HepG2 (cell line): ENCODE measurements around the gene PRCP. TPM values are rescaled to one million over a fixed set of nuclear protein-coding genes. Genes with fewer than 3 reads are reported as not detected.
A peak's percentile ranks its signal among the peaks of the same experiment; 100 is the strongest.

Source experiments
- ATAC-seq: fragments of 200-7000 bp; cut with Tn5 transposase; 3 replicates; pipeline ENCODE4 v1.9.1; 2020; ENCODE audit warnings: mild to moderate bottlenecking, moderate library complexity
- BruUV-seq: library from RNA; stranded (reverse); fragments of 400-500 nt; replicated peaks from 2 replicates; lab custom pipeline; 2021; lab: Mats Ljungman, UMichigan
- CTCF ChIA-PET: fragments of 300-600 bp; formaldehyde crosslinking; extraction: SDS; loops from one replicate; lab custom pipeline; 2021; ENCODE audit warnings: low total read pairs, inconsistent platforms, low intra/inter-chr PET ratio; lab: Yijun Ruan, JAX
- POLR2A ChIA-PET: fragments of 350-600 bp; sonication (Branson Sonifier 250); formaldehyde crosslinking; loops from one replicate; lab custom pipeline; 2020; ENCODE audit warnings: antibody characterized with exemption, inconsistent platforms; lab: Yijun Ruan, JAX
- DNase-seq: peaks from one replicate; pipeline ENCODE4 v3.0.0-alpha.2; 2015; ENCODE audit warnings: low spot score
- FAIRE-seq: peaks from 3 replicates; lab custom pipeline; 2011; peaks lifted over from hg19 to GRCh38; lab: Jason Lieb, UNC
- H2AFZ ChIP-seq: one replicate; pipeline ENCODE4 v1.6.1; 2011; ENCODE audit warnings: low read length, inconsistent platforms
- H3K27ac ChIP-seq: fragments of 300-600 bp; 3 replicates; pipeline ENCODE4 v1.8.0; 2011; ENCODE audit warnings: mixed run types, mild to moderate bottlenecking, mixed read lengths, low read length, inconsistent platforms; ENCODE audit not compliant: insufficient read depth; ENCODE audit errors: extremely low read length
- H3K27me3 ChIP-seq, 2 experiments: fragments of 200-600 bp in 1 of 2; 2 replicates in 1 of 2; 3 replicates in 1 of 2; pipeline versions ENCODE4 v1.6.0 to v1.8.0; 2011; ENCODE audit warnings: low read length in 2 of 2, mild to moderate bottlenecking in 2 of 2, moderate library complexity in 2 of 2, inconsistent platforms in 1 of 2; ENCODE audit not compliant: insufficient read depth in 2 of 2, control insufficient read depth in 1 of 2
- H3K36me3 ChIP-seq, 2 experiments: fragments of 200-600 bp in 1 of 2; replicated peaks in 1 of 2; 2 replicates in 1 of 2; 3 replicates in 1 of 2; pipeline versions ENCODE4 v1.5.1 to v1.8.0; 2011; ENCODE audit warnings: low read length in 2 of 2, inconsistent platforms in 1 of 2; ENCODE audit not compliant: insufficient read depth in 2 of 2, control insufficient read depth in 1 of 2
- H3K4me1 ChIP-seq: 2 replicates; pipeline ENCODE4 v1.5.1; 2012; ENCODE audit warnings: low read length, inconsistent platforms; ENCODE audit not compliant: insufficient read depth
- H3K4me2 ChIP-seq: 2 replicates; pipeline ENCODE4 v1.6.0; 2011; ENCODE audit warnings: low read depth, low read length, inconsistent platforms
- H3K4me3 ChIP-seq, 3 experiments: fragments of 200-600 bp in 1 of 3; sonication (generic), shearing (Covaris generic) in 1 of 3; replicated peaks in 1 of 3; 2 replicates each; pipeline ENCODE4 v1.5.1; 2011 to 2016; ENCODE audit warnings: low read length in 3 of 3, inconsistent platforms in 2 of 3, low read depth in 2 of 3, mild to moderate bottlenecking in 2 of 3, control low read depth in 1 of 3, mixed read lengths in 1 of 3; ENCODE audit not compliant: insufficient read depth in 1 of 3
- H3K79me2 ChIP-seq: one replicate; pipeline ENCODE4 v1.6.1; 2011; ENCODE audit warnings: low read length, inconsistent platforms; ENCODE audit not compliant: insufficient read depth
- H3K9ac ChIP-seq: 2 replicates; pipeline ENCODE4 v1.6.0; 2011; ENCODE audit warnings: mild to moderate bottlenecking, low read depth, low read length, inconsistent platforms; ENCODE audit not compliant: insufficient read depth
- H3K9me3 ChIP-seq: 2 replicates; pipeline ENCODE4 v1.5.1; 2012; ENCODE audit warnings: mild to moderate bottlenecking, low read length
- H4K20me1 ChIP-seq: 2 replicates; pipeline ENCODE4 v1.6.0; 2011; ENCODE audit warnings: inconsistent platforms, mild to moderate bottlenecking, low read length, moderate library complexity; ENCODE audit not compliant: insufficient read depth
- CREM ChIP-seq, 2 experiments: sonication (generic) in 1 of 2; formaldehyde crosslinking in 1 of 2; IDR thresholded peaks; 2 replicates each; pipeline versions ENCODE4 v1.4.0 to v1.6.1; 2016 to 2020; ENCODE audit warnings: antibody characterized with exemption in 1 of 2, mild to moderate bottlenecking in 1 of 2, missing genetic modification reagents in 1 of 2
- FOXC1 ChIP-seq: sonication (generic); formaldehyde crosslinking; IDR thresholded peaks from 2 replicates; pipeline ENCODE4 v1.8.0; 2022; ENCODE audit warnings: mild to moderate bottlenecking, missing genetic modification reagents, borderline replicate concordance
- NR2F1 ChIP-seq, 2 experiments: fragments of 450-650 bp in 1 of 2; formaldehyde crosslinking in 1 of 2; IDR thresholded peaks; 2 replicates each; pipeline versions ENCODE4 v1.5.0 to v1.6.1; 2016 to 2020; ENCODE audit warnings: mild to moderate bottlenecking in 1 of 2, missing compliant biosample characterization in 1 of 2, missing genetic modification reagents in 1 of 2, moderate library complexity in 1 of 2
- NR2F6 ChIP-seq, 2 experiments: IDR thresholded peaks; 2 replicates each; pipeline ENCODE4 v1.6.1; 2016; ENCODE audit warnings: antibody characterized with exemption in 1 of 2, mild to moderate bottlenecking in 1 of 2
- RAD51 ChIP-seq: fragments of 450-650 bp; IDR thresholded peaks from 2 replicates; pipeline ENCODE4 v1.6.1; 2016; ENCODE audit warnings: borderline replicate concordance
- SP2 ChIP-seq: sonication (generic); formaldehyde crosslinking; IDR thresholded peaks from 2 replicates; pipeline ENCODE4 v1.5.1; 2020; ENCODE audit warnings: mild to moderate bottlenecking, missing genetic modification reagents
- STAG1 ChIP-seq: sonication (generic); formaldehyde crosslinking; IDR thresholded peaks from 2 replicates; pipeline ENCODE4 v1.4.0; 2020; ENCODE audit warnings: missing genetic modification reagents
- TEAD3 ChIP-seq: optimal IDR thresholded peaks from 2 replicates; pipeline ENCODE3; 2016; ENCODE audit warnings: borderline replicate concordance
- ZNF367 ChIP-seq: sonication (generic); formaldehyde crosslinking; IDR thresholded peaks from 2 replicates; pipeline ENCODE4 v1.4.0; 2020; ENCODE audit warnings: missing genetic modification reagents, borderline replicate concordance
- WGBS: methylation state at CpG from one replicate; pipeline ENCODE4 v1.1.6; 2017; ENCODE audit warnings: low lambda C conversion rate; 5-methylcytosine and 5-hydroxymethylcytosine counted together
- in situ Hi-C: cut with HindIII; loops from 2 replicates; pipeline ENCODE4 v1.10.0; 2017; ENCODE audit warnings: low pct_unique_long_range_greater_than_20kb; ENCODE audit not compliant: extremely low pct_ligation_motif_present
- intact Hi-C: fragments of 100-400 bp; cut with micrococcal nuclease; formaldehyde crosslinking; loops from one replicate; pipeline ENCODE4 v1.10.0; 2022; ENCODE audit not compliant: unreplicated experiment
- polyA plus RNA-seq, 8 experiments: library from polyadenylated mRNA; depleted of rRNA in 3 of 8; stranded (reverse) in 7 of 8; unstranded in 1 of 8; fragments of >200 nt; fragmentation: Illumina TruSeq in 4 of 8; extraction: Trizol in 4 of 8; gene quantifications; 2 replicates each; pipeline versions ENCODE4 v1.2.1 to v1.2.3, GENCODE V29; 2011 to 2016; ENCODE audit warnings: low read depth in 4 of 8, missing spikeins in 1 of 8, mixed read lengths in 1 of 8; ENCODE audit not compliant: insufficient read depth in 1 of 8
- total RNA-seq, 5 experiments: library from RNA; depleted of rRNA; stranded (reverse); fragments of >200 nt; fragmentation: Illumina TruSeq; extraction: Trizol; gene quantifications; 2 replicates each; pipeline ENCODE4 v1.2.3, GENCODE V29; 2016; ENCODE audit warnings: low read depth in 1 of 5
- TF ChIP-seq, protein P1 (sequence below): IDR thresholded peaks from 2 replicates; pipeline ENCODE4 v1.6.1; 2012; ENCODE audit warnings: inconsistent platforms
- TF ChIP-seq, protein P2 (sequence below), 2 experiments: sonication (generic) in 1 of 2; formaldehyde crosslinking in 1 of 2; IDR thresholded peaks; 2 replicates each; pipeline versions ENCODE4 v1.5.1 to v1.6.1; 2011 to 2020; ENCODE audit warnings: borderline replicate concordance in 1 of 2, low read depth in 1 of 2, low read length in 1 of 2, mild to moderate bottlenecking in 1 of 2, missing genetic modification reagents in 1 of 2, moderate library complexity in 1 of 2
- TF ChIP-seq, protein P3 (sequence below): IDR thresholded peaks from 2 replicates; pipeline ENCODE4 v1.6.1; 2016

The PRCP gene
- total and polyA plus RNA-seq, 2 of the 13 experiments (the other 11 are each of a cell fraction or from before 2014, with no cell fraction given) = 84.2 to 105 TPM

DNA sequence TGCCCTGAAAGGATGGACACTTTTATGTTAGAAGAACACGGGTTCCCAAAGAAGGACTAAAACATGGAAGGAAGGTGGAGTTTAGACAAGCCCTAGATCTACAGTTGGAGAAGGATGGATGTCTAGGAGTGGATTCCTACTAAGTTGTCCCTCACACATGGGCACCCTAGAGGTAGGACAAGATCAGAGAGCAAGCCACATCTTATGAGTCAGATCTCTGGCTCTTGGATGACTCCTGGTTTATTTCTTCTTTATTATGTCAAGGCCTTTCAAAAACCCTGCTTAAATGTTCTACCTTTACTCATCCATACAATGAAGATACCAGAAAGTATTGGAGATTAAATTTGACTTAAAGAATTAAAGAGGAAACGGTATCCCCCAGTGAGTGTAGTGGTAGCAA, 34.4 kb downstream of the PRCP start:
- Histone ChIP-seq H2AFZ (no peak overlapping the region), H3K4me2 (no peak overlapping the region), H3K27me3 (no peaks in the 10 kb centered on the region), H3K4me1 (0 out of 2 replicates have a peak, but pooled peaks cover 14% of the 10 kb centered on the region), H3K9ac (no peak overlapping the region), H3K36me3 (no peaks in the 10 kb centered on the region), H4K20me1 (no peaks in the 10 kb centered on the region), H3K4me3 (no peak overlapping the region), H3K79me2 (peaks cover 3% of the 10 kb centered on the region), H3K9me3 (no peaks in the 10 kb centered on the region), H3K27ac (no peak overlapping the region)
- no peak for FAIRE-seq
- 83% methylated on average over 2 of the region's 2 CpGs for WGBS
- intact Hi-C loops (no loop called here), in situ Hi-C loops (loop anchor here (10.0 to 25.0 kb wide), 2 partner anchors 91 to 946 kb away; no protein-coding TSS in a partner anchor)
- no TSS peak for BruUV-seq
- no peak for ATAC-seq
- no peak for DNase-seq
- ChIA-PET CTCF (no interaction called here), POLR2A (no interaction called here)
- TF ChIP-seq ZNF367 = no peak
- TF ChIP-seq FOXC1 (CRISPR knock-in tag) = no peak

DNA sequence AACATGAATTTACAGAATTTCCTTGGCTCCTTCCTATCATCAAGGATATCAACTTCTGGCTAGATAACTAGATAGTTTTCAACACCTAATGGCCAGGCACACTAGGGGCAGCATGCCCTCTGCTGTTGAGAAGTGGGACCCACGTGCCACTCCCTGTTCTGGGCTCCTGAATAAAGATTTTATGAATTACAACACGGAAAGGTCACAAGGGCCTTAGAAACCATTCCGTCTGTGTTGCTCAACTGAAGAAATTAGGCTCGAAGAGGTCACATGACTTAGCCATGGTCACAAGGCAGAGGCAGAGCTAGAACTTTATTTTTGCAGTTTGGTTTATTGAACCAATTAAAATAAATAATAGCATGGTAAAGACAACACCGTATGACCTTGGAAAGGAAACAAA, 36.0 kb downstream of the PRCP start:
- POLR2A ChIA-PET = no interaction called here
- no peaks in the 10 kb centered on the region for H3K9me3 ChIP-seq
- H4K20me1 ChIP-seq = no peaks in the 10 kb centered on the region
- 0 out of 2 replicates have a peak, but pooled peaks cover 10% of the 10 kb centered on the region for H3K4me1 ChIP-seq
- WGBS = 21% methylated on average over 5 of the region's 5 CpGs
- peak; percentile 57 for DNase-seq
- H3K4me2 ChIP-seq = no peak overlapping the region
- no peaks in the 10 kb centered on the region for H3K27me3 ChIP-seq
- ATAC-seq = peak; percentile 95
- H3K36me3 ChIP-seq = no peaks in the 10 kb centered on the region
- H3K79me2 ChIP-seq = peaks cover 3% of the 10 kb centered on the region
- no peak overlapping the region for H2AFZ ChIP-seq
- in situ Hi-C loops = loop anchor here (5.0 to 25.0 kb wide), 3 partner anchors 89 to 948 kb away; partner anchors contain the start of gene FAM181B
- intact Hi-C loops = loop anchor here (1.0 kb wide), 2 partner anchors 89 to 146 kb away; no protein-coding TSS in a partner anchor
- BruUV-seq = no TSS peak
- FAIRE-seq = peak; percentile 60
- CTCF ChIA-PET = interaction anchor here (1.6 to 2.3 kb wide), 2 partner anchors 89 to 146 kb away, joined by 21 read pairs; no protein-coding TSS in a partner anchor
- H3K4me3 ChIP-seq = no peak overlapping the region
- no peak overlapping the region for H3K9ac ChIP-seq
- H3K27ac ChIP-seq = no peak overlapping the region
- TF ChIP-seq SP2 (CRISPR knock-in tag) (no peak), TEAD3 (CRISPR knock-in tag) (peak; percentile 7), NR2F6 (IDR thresholded peaks at IDR 0.05) (peak; percentile 59), NR2F6 (CRISPR knock-in tag; IDR thresholded peaks at IDR 0.05) (0 out of 2 replicates have a peak, but pooled peaks have one; percentile 11), STAG1 (CRISPR knock-in tag) (peak; percentile 73), RAD51 (peak; percentile 44; the same call in 1 of the 2 replicates), NR2F1 (CRISPR knock-in tag; IDR thresholded peaks at IDR 0.05) (peak in 1 of 2 experiments; percentile 58; a peak in 1 of 4 replicates), CREM (IDR thresholded peaks at IDR 0.05) (no peak), CREM (CRISPR knock-in tag; IDR thresholded peaks at IDR 0.05) (no peak)
- TF ChIP-seq, protein P1, sequence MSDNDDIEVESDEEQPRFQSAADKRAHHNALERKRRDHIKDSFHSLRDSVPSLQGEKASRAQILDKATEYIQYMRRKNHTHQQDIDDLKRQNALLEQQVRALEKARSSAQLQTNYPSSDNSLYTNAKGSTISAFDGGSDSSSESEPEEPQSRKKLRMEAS = peak; percentile 35; the same call in 1 of the 2 replicates
- TF ChIP-seq, protein P2, sequence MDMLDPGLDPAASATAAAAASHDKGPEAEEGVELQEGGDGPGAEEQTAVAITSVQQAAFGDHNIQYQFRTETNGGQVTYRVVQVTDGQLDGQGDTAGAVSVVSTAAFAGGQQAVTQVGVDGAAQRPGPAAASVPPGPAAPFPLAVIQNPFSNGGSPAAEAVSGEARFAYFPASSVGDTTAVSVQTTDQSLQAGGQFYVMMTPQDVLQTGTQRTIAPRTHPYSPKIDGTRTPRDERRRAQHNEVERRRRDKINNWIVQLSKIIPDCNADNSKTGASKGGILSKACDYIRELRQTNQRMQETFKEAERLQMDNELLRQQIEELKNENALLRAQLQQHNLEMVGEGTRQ (IDR thresholded peaks at IDR 0.05; ENCODE audit: low read depth, low read length) = peak; percentile 66
- TF ChIP-seq, protein P2 (CRISPR knock-in tag; IDR thresholded peaks at IDR 0.05; ENCODE audit: borderline replicate concordance) = peak; percentile 64; the same call in 1 of the 2 replicates
- TF ChIP-seq, protein P3, sequence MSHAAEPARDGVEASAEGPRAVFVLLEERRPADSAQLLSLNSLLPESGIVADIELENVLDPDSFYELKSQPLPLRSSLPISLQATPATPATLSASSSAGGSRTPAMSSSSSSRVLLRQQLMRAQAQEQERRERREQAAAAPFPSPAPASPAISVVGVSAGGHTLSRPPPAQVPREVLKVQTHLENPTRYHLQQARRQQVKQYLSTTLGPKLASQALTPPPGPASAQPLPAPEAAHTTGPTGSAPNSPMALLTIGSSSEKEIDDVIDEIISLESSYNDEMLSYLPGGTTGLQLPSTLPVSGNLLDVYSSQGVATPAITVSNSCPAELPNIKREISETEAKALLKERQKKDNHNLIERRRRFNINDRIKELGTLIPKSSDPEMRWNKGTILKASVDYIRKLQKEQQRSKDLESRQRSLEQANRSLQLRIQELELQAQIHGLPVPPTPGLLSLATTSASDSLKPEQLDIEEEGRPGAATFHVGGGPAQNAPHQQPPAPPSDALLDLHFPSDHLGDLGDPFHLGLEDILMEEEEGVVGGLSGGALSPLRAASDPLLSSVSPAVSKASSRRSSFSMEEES (CRISPR knock-in tag) = peak; percentile 44; the same call in 1 of the 2 replicates
